ENCODE data around the gene PARD3B. TPM values are rescaled to one million over a fixed set of nuclear protein-coding genes. Genes with fewer than 3 reads are reported as not detected.

Gene PARD3B
- total RNA-seq, 1 experiment from 2014 or later: 7.6 TPM

GRCh38 chr2:204686406-204686805 lies 141.1 kb downstream of the PARD3B start:
- no peaks in the 10 kb centered on the region for H3K9me3 ChIP-seq (ENCODE audit: low read depth, low read length, poor library complexity, severe bottlenecking)
- DNase-seq (ENCODE audit: low spot score): no peak
- TF ChIP-seq CTCF (conservative IDR thresholded peaks at IDR 0.05; ENCODE audit: low read depth, low read length) (no peak), EZH2 (IDR thresholded peaks at IDR 0.05; ENCODE audit: borderline replicate concordance, low read depth, low read length, poor library complexity, severe bottlenecking) (no peak)
- ChIA-PET CTCF (no interaction called here), POLR2A (ENCODE audit: low non-redundant PET) (no interaction called here)
- peaks cover 10% of the 10 kb centered on the region for H3K4me1 ChIP-seq (ENCODE audit: insufficient read depth, low read length, poor library complexity, severe bottlenecking)
- no peak overlapping the region for H3K27ac ChIP-seq (ENCODE audit: low read depth, low read length, poor library complexity, severe bottlenecking)
- no TSS peak for BruUV-seq (replicated peaks)
- no peaks in the 10 kb centered on the region for H3K36me3 ChIP-seq (ENCODE audit: insufficient read depth, low read length, poor library complexity, severe bottlenecking)
- intact Hi-C loops (cut with micrococcal nuclease; ENCODE audit: unreplicated experiment): loop anchor here (5.0 kb wide), 1 partner anchor 424 kb away; no protein-coding TSS in a partner anchor
- H3K27me3 ChIP-seq (replicated peaks; ENCODE audit: insufficient read depth, low read depth, low read length, poor library complexity): no peaks in the 10 kb centered on the region
- H3K4me3 ChIP-seq (ENCODE audit: low read depth, low read length, poor library complexity, severe bottlenecking): no peak overlapping the region

- no peaks in the 10 kb centered on the region for H3K27me3 ChIP-seq (replicated peaks; ENCODE audit: insufficient read depth, low read depth, low read length, poor library complexity)
- peak; percentile 61 for DNase-seq (ENCODE audit: low spot score)
- BruUV-seq (replicated peaks): no TSS peak
- TF ChIP-seq CTCF (conservative IDR thresholded peaks at IDR 0.05; ENCODE audit: low read depth, low read length): no peak
- no peak for TF ChIP-seq EZH2 (IDR thresholded peaks at IDR 0.05; ENCODE audit: borderline replicate concordance, low read depth, low read length, poor library complexity, severe bottlenecking)
- ChIA-PET POLR2A (ENCODE audit: low non-redundant PET) (no interaction called here), CTCF (no interaction called here)
- no peak overlapping the region for H3K27ac ChIP-seq (ENCODE audit: low read depth, low read length, poor library complexity, severe bottlenecking)
- intact Hi-C loops (cut with micrococcal nuclease; ENCODE audit: unreplicated experiment): loop anchor here (5.0 kb wide), 1 partner anchor 425 kb away; no protein-coding TSS in a partner anchor
- no peak overlapping the region for H3K4me3 ChIP-seq (ENCODE audit: low read depth, low read length, poor library complexity, severe bottlenecking)
- H3K36me3 ChIP-seq (ENCODE audit: insufficient read depth, low read length, poor library complexity, severe bottlenecking): no peaks in the 10 kb centered on the region
- H3K4me1 ChIP-seq (ENCODE audit: insufficient read depth, low read length, poor library complexity, severe bottlenecking): peaks cover 10% of the 10 kb centered on the region
- H3K9me3 ChIP-seq (ENCODE audit: low read depth, low read length, poor library complexity, severe bottlenecking): no peaks in the 10 kb centered on the region
Observed at GRCh38 chr2:204687776-204688175, 142.5 kb downstream of the PARD3B start.

- CTCF ChIA-PET: interaction anchor here (0.6 to 1.0 kb wide), 4 partner anchors 431 to 1300 kb away, joined by 3 to 7 read pairs (median 5); no protein-coding TSS in a partner anchor
- H3K27ac ChIP-seq (ENCODE audit: low read depth, low read length, poor library complexity, severe bottlenecking): no peak overlapping the region
- POLR2A ChIA-PET (ENCODE audit: low non-redundant PET): interaction anchor here (0.5 kb wide), 1 partner anchor 40 kb away, joined by 3 read pairs; no protein-coding TSS in a partner anchor
- H3K4me1 ChIP-seq (ENCODE audit: insufficient read depth, low read length, poor library complexity, severe bottlenecking): peaks cover 10% of the 10 kb centered on the region
- TF ChIP-seq EZH2 (IDR thresholded peaks at IDR 0.05; ENCODE audit: borderline replicate concordance, low read depth, low read length, poor library complexity, severe bottlenecking) (no peak), CTCF (conservative IDR thresholded peaks at IDR 0.05; ENCODE audit: low read depth, low read length) (peak; percentile 80)
- H3K27me3 ChIP-seq (replicated peaks; ENCODE audit: insufficient read depth, low read depth, low read length, poor library complexity): no peaks in the 10 kb centered on the region
- BruUV-seq (replicated peaks): no TSS peak
- no peaks in the 10 kb centered on the region for H3K36me3 ChIP-seq (ENCODE audit: insufficient read depth, low read length, poor library complexity, severe bottlenecking)
- H3K4me3 ChIP-seq (ENCODE audit: low read depth, low read length, poor library complexity, severe bottlenecking): no peak overlapping the region
- intact Hi-C loops (cut with micrococcal nuclease; ENCODE audit: unreplicated experiment): loop anchor here (2.0 to 10.0 kb wide), 3 partner anchors 367 to 667 kb away; no protein-coding TSS in a partner anchor
- peak; percentile 78 for DNase-seq (ENCODE audit: low spot score)
- H3K9me3 ChIP-seq (ENCODE audit: low read depth, low read length, poor library complexity, severe bottlenecking): no peaks in the 10 kb centered on the region
Observed at GRCh38 chr2:204691911-204692510, 146.7 kb downstream of the PARD3B start.

Data from A673 (cell line).